HuH-7.5 (cell line): Measurements from ENCODE around the gene WDR48.
A peak's percentile ranks its signal among the peaks of the same experiment; 100 is the strongest.
"Not testable (repeated sequence)": the region's sequence is repeated elsewhere in the genome, so short reads cannot be mapped to it uniquely, and the experiment has no call there.

Experiments used
- DNase-seq: peaks from one replicate; pipeline ENCODE4 v3.0.0; 2011; ENCODE audit warnings: low spot score

Gene WDR48

GRCh38 chr3:39051649-39052561 lies at the start of gene WDR48, which contains the start of gene SCN11A:
Gene WDR48 (plus strand): TSS chr3:39052016. CDS start chr3:39052026, 10 bp downstream.
Gene SCN11A (minus strand): TSS chr3:39051944. CDS start chr3:38950362, 101,582 bp downstream.
- DNase-seq = peak; percentile 79

GRCh38 chr3:39005295-39005694 lies 46.5 kb upstream of the WDR48 start:
- DNase-seq = no peak

- DNase-seq = no peak
These were observed 40.6 kb upstream of the WDR48 start for GRCh38 chr3:39011191-39011736.

GRCh38 chr3:39013289-39013688 lies 38.5 kb upstream of the WDR48 start:
- no peak for DNase-seq

- DNase-seq = no peak
These were observed 37.8 kb upstream of the WDR48 start for GRCh38 chr3:39013921-39014509.

GRCh38 chr3:39015418-39015817 lies 36.4 kb upstream of the WDR48 start:
- no peak for DNase-seq

GRCh38 chr3:39019299-39019698 lies 32.5 kb upstream of the WDR48 start:
- DNase-seq = no peak

- DNase-seq = no peak
These were observed 30.8 kb upstream of the WDR48 start for GRCh38 chr3:39021029-39021428.

GRCh38 chr3:39021465-39022285 lies 30.1 kb upstream of the WDR48 start:
- no peak for DNase-seq

- DNase-seq = no peak
These were observed 29.6 kb upstream of the WDR48 start for GRCh38 chr3:39022286-39022630.

GRCh38 chr3:39024497-39024896 lies 27.3 kb upstream of the WDR48 start:
- no peak for DNase-seq

- no peak for DNase-seq
These were observed 26.4 kb upstream of the WDR48 start for GRCh38 chr3:39025222-39025970.

- no peak for DNase-seq
These were observed 23.3 kb upstream of the WDR48 start for GRCh38 chr3:39028546-39028945.

- no peak for DNase-seq
These were observed 22.3 kb upstream of the WDR48 start for GRCh38 chr3:39029556-39029955.

- no peak for DNase-seq
These were observed 13.7 kb upstream of the WDR48 start for GRCh38 chr3:39038165-39038564.

GRCh38 chr3:39050029-39050428 lies 1.8 kb upstream of the WDR48 start:
- DNase-seq = no peak

- peak; percentile 18 for DNase-seq
These were observed 767 bp downstream of the WDR48 start for GRCh38 chr3:39052583-39052982.

- DNase-seq = no peak
These were observed 1.9 kb downstream of the WDR48 start for GRCh38 chr3:39053696-39054095.

GRCh38 chr3:39056151-39056550 lies 4.3 kb downstream of the WDR48 start:
- no peak for DNase-seq

GRCh38 chr3:39061228-39061627 lies 9.4 kb downstream of the WDR48 start:
- DNase-seq = not testable (repeated sequence)

GRCh38 chr3:39062180-39062579 lies 10.4 kb downstream of the WDR48 start:
- DNase-seq = no peak

- DNase-seq = no peak
These were observed 11.3 kb downstream of the WDR48 start for GRCh38 chr3:39063143-39063542.
